Femur (tissue), 1 donor: ENCODE data around the gene CUEDC2.

Source experiments
- DNase-seq: peaks from one replicate; pipeline ENCODE4 v3.0.0-alpha.2; 2017

The CUEDC2 gene

DNA sequence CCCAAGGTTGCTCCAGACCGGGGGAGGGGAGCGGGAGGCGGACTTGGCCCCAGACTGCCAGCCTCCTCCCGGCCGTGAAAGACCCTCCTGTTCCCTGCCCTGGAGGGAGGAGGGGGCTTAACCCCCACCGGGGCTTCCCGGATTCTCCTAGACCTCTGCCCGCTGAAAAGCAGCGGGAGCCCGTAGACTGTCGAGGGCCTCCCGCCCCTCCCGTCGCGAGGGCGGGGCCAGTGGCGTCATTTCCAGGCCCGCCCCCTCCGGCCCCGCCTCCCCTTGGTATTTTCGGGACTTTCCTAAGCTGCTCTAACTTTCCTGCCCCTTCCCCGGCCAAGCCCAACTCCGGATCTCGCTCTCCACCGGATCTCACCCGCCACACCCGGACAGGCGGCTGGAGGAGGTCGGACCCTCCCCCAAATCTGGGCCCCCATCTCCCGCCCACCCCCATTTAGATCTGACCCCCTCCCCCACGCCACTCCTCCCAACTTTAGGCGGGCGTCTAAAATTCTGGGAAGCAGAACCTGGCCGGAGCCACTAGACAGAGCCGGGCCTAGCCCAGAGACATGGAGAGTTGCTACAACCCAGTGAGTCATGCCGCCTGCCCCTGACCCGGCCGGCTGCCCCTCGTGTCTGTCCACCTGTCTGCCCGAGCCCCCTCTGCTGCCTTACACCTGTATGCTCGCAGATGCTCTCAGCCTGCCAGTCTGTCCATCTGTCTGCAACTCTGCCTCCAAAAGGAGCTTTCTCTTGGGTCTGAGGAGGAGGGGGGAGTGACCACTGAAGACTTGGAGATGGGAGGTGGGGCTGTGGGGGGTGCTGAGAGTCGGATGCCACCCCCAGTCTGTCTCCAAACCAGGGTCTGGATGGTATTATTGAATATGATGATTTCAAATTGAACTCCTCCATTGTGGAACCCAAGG lies 36.7 kb downstream of the CUEDC2 start, which contains the start of gene NFKB2:
Gene NFKB2, plus strand, starts transcription at position 306 of the 917 bp plus-strand sequence. Its CDS starts 255 bp downstream, at position 561.
- peak; percentile 95 for DNase-seq

GRCh38 chr10:102394801-102395399 lies 37.5 kb downstream of the CUEDC2 start:
- DNase-seq, result peak; percentile 59

DNA sequence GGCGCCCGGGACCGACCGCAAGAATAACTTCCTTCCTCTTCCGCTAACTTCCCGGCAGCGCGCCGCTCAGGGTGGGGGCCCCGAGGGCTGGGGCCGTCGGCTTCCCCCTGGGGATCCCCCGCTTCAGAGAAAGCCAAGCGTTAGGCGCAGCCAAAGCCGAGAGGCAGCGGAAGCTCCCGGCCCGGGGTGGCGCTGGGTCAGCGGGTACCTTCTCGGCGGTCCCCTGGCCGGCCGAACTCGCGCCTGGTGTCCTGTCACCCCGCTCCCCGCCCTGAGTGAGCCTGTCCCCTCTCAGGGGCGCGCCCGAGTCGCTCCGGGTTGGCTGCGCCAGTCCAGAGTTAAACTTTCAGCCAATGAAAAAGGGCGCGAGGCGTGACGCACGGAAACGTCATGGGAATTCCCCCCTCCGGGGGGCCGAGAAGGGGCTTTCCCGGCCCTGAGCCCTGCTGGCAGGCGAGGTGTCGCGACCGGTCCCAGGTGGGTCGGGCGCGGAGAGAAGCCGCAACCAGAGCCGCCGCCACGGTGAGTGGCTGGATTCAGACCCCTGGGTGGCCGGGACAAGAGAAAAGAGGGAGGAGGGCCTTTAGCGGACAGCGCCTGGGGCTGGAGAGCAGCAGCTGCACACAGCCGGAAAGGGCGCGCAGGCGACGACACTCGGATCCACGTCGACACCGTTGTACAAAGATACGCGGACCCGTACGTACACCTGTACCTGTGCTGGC lies 38.1 kb downstream of the CUEDC2 start:
- peak; percentile 95 for DNase-seq

DNA sequence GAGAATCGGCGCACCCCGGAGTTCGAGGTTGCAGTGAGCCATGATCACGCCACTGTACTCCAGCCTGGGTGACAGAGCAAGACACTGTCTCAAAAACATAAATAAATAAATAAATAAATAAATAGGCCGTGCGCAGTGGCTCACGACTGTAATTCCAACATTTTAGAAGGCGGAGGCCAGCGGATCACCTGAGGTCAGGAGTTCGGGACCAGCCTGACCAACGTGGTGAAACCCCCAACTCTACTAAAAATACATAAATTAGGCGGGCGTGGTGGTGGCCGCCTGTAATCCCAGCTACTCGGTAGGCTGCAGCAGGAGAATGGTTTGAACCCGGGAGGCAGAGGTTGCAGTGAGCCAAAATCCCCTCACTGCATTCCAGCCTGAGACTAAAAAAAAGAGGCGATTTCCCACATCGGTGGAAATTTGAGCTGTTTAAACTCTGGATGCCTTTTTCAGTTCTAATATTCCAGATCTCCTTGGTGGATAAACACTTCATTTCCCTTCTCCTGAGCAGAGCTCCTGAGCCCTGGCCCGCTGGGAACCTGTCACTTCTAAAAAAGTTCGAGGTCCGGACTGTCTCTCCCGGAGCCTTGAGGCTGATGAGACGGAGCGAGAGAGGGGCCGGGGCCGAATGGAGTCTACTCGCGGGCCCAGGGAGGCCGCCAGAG lies 38.8 kb downstream of the CUEDC2 start:
- no peak for DNase-seq

- DNase-seq, result no peak
Measured at GRCh38 chr10:102392306-102392705, 40.1 kb downstream of the CUEDC2 start.

- no peak for DNase-seq
Measured at GRCh38 chr10:102389894-102390293, 42.5 kb downstream of the CUEDC2 start.

GRCh38 chr10:102384606-102385429 lies 47.6 kb downstream of the CUEDC2 start:
- DNase-seq, result no peak

GRCh38 chr10:102384053-102384452 lies 48.3 kb downstream of the CUEDC2 start:
- no peak for DNase-seq

DNA sequence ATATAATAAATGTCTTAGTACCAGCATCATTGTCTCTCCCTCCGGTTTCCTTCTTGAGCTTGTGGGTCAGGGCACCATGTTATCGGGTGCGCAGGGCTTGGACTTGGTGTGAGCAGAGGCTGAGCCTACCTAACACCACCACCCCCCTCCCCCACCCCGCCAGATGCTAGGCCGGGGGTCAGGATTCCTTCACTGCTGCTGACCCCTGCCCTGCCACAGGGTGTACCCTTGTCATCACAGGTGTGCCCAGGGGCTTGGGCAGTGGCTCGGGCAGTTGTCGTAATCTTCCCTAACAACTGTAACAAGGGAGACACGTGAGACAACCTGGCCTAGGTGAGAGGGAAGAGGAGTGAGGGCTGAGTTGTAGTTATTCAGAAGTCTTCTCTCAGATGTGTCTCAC lies 49.5 kb downstream of the CUEDC2 start:
- no peak for DNase-seq

DNA sequence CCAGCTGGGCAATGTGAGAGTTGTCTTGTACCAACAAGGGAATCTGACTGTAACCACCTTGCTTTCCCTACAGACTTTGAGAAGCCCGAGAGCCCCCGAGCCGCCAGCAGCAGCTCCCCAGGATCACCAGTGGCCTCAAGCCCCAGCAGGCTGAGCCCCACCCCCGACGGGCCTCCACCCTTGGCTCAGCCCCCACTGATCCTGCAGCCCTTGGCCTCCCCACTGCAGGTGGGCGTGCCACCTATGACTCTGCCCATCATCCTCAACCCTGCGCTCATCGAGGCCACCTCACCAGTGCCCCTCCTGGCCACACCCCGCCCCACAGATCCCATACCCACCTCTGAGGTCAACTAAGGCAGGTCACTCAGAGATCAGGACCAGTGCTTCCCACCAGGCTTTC lies 50.4 kb downstream of the CUEDC2 start:
- DNase-seq, result no peak

DNA sequence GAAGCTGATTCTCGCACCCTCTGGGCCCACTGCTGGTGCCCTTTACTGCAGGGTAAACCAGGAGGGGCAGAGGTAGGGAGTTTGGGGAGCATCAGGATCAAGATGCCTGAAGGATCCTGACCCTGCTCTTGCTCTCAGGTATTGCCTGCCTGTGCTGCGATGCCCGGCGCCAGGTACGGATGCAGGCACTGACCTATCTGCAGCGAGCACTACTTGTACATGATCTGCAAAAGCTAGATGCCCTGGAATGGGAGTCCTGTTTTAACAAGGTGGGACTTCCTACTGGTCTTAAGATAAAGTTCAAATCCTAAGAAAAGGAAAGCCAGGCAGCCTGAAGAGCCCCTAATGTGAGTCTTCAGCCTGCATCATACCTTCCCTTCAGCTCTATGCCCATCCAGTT lies 53.0 kb downstream of the CUEDC2 start:
- DNase-seq, result no peak

DNA sequence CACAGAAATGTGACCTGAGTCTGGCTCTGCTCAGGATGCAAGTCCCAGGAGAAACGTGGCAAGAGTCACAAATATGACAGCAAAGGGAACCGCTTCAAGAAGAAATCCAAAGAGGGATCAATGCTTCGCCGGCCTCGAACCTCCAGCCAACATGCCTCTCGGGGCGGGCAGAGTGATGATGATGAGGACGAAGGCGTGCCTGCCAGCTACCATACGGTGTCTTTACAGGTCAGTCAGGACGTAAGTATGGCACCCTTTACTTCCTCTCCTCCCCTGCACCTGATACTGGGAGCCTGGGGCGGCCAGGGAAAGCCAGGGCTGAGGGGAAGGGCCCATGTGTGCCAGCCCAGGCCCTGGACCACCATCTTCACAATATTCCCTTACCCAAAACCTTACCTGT lies 55.5 kb downstream of the CUEDC2 start:
- DNase-seq, result no peak

GRCh38 chr10:102375867-102376266 lies 56.5 kb downstream of the CUEDC2 start:
- DNase-seq, result no peak

GRCh38 chr10:102375250-102375649 lies 57.1 kb downstream of the CUEDC2 start:
- no peak for DNase-seq
